Coronary artery (tissue), 2 donors: ENCODE measurements around the gene SIK3.

Experiments used
- DNase-seq: peaks from one replicate; pipeline ENCODE4 v3.0.0-alpha.2; 2017; ENCODE audit warnings: low spot score
- H3K27ac ChIP-seq, 2 donors: fragments of 200-600 bp; sonication (generic); one replicate each; pipeline ENCODE4 v1.5.1; 2016 to 2019
- H3K4me3 ChIP-seq: fragments of 200-600 bp; sonication (generic); 2 replicates; pipeline ENCODE4 v1.5.1; 2016; ENCODE audit warnings: mild to moderate bottlenecking, moderate library complexity
- TF ChIP-seq, protein P1 (sequence below): fragments of 200-600 bp; sonication (generic); IDR thresholded peaks from one replicate; pipeline ENCODE4 v1.5.1; 2019; ENCODE audit warnings: antibody characterized with exemption

The SIK3 gene

DNA sequence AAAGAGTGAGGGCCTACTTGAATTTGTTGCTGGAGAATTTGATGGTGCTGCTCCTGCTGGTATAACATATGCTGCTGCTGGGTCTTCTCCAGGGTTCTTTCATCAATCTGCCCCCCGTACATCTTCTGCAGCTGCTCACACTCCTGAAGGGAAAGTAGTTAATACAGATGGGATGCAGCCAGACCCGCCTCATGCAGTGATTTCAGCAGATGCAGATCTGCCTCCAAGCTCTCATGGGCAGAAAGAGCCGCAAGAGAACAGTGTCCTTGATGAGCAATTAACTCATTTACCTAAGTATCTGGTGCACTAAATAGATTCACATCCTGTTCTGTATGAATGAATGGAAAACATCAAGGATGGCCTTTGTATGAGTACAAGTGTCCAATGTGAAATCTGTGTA is 236.0 kb downstream of the SIK3 start:
- DNase-seq, result no peak
- TF ChIP-seq, protein P1, sequence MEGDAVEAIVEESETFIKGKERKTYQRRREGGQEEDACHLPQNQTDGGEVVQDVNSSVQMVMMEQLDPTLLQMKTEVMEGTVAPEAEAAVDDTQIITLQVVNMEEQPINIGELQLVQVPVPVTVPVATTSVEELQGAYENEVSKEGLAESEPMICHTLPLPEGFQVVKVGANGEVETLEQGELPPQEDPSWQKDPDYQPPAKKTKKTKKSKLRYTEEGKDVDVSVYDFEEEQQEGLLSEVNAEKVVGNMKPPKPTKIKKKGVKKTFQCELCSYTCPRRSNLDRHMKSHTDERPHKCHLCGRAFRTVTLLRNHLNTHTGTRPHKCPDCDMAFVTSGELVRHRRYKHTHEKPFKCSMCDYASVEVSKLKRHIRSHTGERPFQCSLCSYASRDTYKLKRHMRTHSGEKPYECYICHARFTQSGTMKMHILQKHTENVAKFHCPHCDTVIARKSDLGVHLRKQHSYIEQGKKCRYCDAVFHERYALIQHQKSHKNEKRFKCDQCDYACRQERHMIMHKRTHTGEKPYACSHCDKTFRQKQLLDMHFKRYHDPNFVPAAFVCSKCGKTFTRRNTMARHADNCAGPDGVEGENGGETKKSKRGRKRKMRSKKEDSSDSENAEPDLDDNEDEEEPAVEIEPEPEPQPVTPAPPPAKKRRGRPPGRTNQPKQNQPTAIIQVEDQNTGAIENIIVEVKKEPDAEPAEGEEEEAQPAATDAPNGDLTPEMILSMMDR, result no peak
- Histone ChIP-seq H3K4me3 (no peak overlapping the region), H3K27ac (no peak overlapping the region)

DNA sequence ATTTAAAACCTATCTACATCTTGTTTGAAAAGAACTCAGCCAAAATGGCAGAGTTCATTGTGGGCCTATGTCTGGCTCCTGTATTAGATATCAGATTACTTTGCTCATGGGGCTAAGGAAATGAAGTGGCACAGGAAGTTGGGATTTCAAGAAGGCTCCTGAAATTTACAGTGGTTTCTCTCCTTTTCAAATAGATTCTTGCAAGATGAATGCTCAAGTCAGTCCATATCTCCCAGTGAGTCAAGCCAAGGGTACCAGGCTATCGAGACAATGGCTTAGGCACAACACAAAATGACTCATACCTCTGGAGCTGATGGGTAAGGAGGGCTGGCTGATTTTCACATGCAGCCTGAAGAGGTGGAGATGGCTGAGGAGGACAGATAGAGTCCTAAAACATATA is 236.7 kb downstream of the SIK3 start:
- DNase-seq, result no peak
- no peak overlapping the region for H3K27ac ChIP-seq
- H3K4me3 ChIP-seq, result no peak overlapping the region
- TF ChIP-seq, protein P1, result no peak

DNA sequence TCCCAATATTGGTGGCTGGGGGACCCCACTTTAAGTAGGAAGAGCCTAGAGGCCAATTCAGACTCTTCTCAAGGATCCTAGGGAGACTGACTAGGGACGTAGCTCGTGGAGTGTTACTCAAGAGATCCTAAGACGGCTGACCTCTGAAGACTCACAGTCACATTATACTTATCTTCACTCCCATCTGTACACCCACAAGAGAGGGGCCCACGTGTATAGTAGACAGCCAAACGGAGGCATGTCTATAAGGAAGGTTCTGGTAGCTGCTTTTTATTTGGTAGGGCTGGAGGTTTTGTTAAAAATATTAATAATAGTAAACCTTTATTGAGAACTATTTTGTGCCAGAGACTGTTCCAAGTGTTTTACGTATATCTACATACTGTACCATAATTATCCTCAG is 237.9 kb downstream of the SIK3 start:
- Histone ChIP-seq H3K4me3 (no peak overlapping the region), H3K27ac (no peak overlapping the region)
- no peak for DNase-seq
- TF ChIP-seq, protein P1, result no peak

DNA sequence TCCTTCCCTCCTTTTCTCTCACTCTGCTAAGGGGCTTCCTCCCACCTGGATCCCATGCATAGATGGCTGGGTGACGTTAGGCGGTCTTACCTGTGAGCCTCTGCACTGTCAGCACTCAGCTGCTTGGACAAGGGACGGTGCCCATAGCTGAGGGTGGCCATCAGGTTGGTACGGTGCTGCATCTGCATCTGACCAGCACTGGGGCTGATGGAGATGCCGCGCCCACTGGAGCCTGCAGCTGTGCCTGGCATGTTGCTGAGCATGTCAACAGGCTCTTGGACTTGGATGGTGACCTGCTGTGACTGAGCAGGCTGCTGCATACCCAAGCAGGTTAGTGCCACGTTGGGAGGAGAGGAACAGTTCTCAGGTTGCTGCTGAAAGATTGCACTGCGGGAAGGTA is 239.1 kb downstream of the SIK3 start:
- Histone ChIP-seq H3K4me3 (no peak overlapping the region), H3K27ac (no peak overlapping the region)
- DNase-seq, result no peak
- TF ChIP-seq, protein P1, result no peak

DNA sequence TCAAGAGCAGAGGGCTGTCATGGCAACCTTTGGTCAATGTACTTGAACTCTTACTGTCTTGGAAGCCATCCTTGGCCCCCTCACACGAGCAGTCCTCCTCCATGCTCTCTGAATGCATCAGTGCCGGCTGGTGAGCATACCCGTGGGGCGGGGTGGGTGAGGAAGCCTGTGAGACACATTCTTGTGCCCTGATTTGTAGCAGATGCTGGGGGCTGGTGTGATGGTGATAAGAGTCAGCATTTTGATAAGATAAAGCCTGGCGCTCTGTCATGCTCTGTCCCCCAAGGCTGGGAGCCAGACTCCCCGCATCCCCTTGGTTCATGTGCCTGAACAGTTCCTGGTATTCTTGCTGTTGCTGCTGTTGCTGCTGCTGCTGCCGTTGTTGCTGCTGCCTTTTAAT is 240.3 kb downstream of the SIK3 start:
- Histone ChIP-seq H3K27ac (no peak overlapping the region), H3K4me3 (no peak overlapping the region)
- no peak for DNase-seq
- TF ChIP-seq, protein P1, result no peak

DNA sequence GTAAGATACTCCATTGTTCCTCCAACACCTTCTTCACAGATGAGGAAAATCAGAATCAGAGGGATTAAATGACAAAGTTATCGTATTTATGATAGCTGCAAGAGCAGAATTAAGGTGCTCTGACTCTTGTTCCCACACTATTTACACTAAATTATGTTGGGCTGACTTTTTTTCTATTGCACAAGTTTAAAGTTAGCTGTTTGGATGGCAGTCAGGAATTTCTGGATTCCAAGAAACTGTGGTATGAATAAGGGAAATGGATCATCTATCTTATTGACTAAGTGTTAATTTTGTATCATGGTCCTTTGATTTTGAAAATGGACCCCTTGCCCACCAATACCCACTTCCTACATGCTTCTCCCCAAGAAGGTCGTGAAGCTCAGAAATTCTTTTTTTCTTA is 240.9 kb downstream of the SIK3 start:
- DNase-seq, result no peak
- H3K27ac ChIP-seq, result no peak overlapping the region
- TF ChIP-seq, protein P1, result no peak
- H3K4me3 ChIP-seq, result no peak overlapping the region

DNA sequence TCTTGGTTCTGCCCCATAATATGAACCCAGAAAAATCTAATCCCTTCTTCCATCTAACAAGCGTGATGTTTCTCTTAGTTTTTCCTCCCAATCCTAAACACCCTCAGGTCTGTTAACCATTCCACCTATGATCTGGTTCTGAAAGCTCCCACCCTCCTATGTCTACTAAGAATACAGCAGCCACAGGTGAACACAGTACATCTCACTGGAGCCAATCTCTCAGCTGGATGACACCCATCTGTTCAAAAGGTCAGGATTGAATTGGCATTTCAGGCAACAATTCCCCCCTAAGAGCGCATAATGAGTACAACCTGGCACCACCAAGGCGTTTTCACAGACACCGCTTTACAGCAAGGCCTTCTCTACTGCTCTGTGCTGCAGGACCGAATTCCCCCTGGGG is 241.8 kb downstream of the SIK3 start:
- no peak overlapping the region for H3K4me3 ChIP-seq
- DNase-seq, result no peak
- TF ChIP-seq, protein P1, result no peak
- no peak overlapping the region for H3K27ac ChIP-seq
